Measurements from ENCODE around the gene CASKIN1.

Gene CASKIN1

GRCh38 chr16:2190659-2191445 is 5.6 kb downstream of the CASKIN1 start:
- no peak for DNase-seq

GRCh38 chr16:2190002-2190658 is 6.3 kb downstream of the CASKIN1 start:
- no peak for DNase-seq

- DNase-seq: no peak
Measured at GRCh38 chr16:2189252-2189893, 7.0 kb downstream of the CASKIN1 start.

GRCh38 chr16:2188395-2188794 is 8.0 kb downstream of the CASKIN1 start:
- no peak for DNase-seq

- DNase-seq: no peak
Measured at GRCh38 chr16:2187212-2187611, 9.2 kb downstream of the CASKIN1 start.

GRCh38 chr16:2186505-2186904 is 9.9 kb downstream of the CASKIN1 start:
- no peak for DNase-seq

- no peak for DNase-seq
Measured at GRCh38 chr16:2186064-2186463, 10.3 kb downstream of the CASKIN1 start.

GRCh38 chr16:2184962-2185361 is 11.4 kb downstream of the CASKIN1 start:
- DNase-seq: no peak

- DNase-seq: no peak
Measured at GRCh38 chr16:2184346-2184745, 12.1 kb downstream of the CASKIN1 start.

- DNase-seq: no peak
Measured at GRCh38 chr16:2183671-2184070, 12.7 kb downstream of the CASKIN1 start.

- no peak for DNase-seq
Measured at GRCh38 chr16:2181952-2182351, 14.5 kb downstream of the CASKIN1 start.

GRCh38 chr16:2180962-2181923 is 15.2 kb downstream of the CASKIN1 start:
- no peak for DNase-seq

- DNase-seq: no peak
Measured at GRCh38 chr16:2180461-2180860, 15.9 kb downstream of the CASKIN1 start.

GRCh38 chr16:2179576-2179975 is 16.8 kb downstream of the CASKIN1 start:
- no peak for DNase-seq

GRCh38 chr16:2179107-2179501 is 17.3 kb downstream of the CASKIN1 start:
- no peak for DNase-seq

GRCh38 chr16:2178321-2179106 is 17.9 kb downstream of the CASKIN1 start:
- no peak for DNase-seq

GRCh38 chr16:2177561-2177960 is 18.8 kb downstream of the CASKIN1 start:
- DNase-seq: no peak

GRCh38 chr16:2177101-2177500 is 19.3 kb downstream of the CASKIN1 start:
- no peak for DNase-seq

- no peak for DNase-seq
Measured at GRCh38 chr16:2176047-2176446, 20.4 kb downstream of the CASKIN1 start.

- DNase-seq: no peak
Measured at GRCh38 chr16:2175454-2175853, 21.0 kb downstream of the CASKIN1 start.

- no peak for DNase-seq
Measured at GRCh38 chr16:2174396-2175131, 21.8 kb downstream of the CASKIN1 start.
